Muscle layer of colon (tissue), 2 donors: Measurements from ENCODE around the gene SURF1.

ENCODE experiments used
- H3K27ac ChIP-seq: one replicate; pipeline ENCODE4 v1.7.0; 2013; ENCODE audit warnings: low read depth, mild to moderate bottlenecking, low read length, moderate library complexity
- H3K27me3 ChIP-seq, 2 donors: one replicate each; pipeline ENCODE4 v1.7.0; 2013; ENCODE audit warnings: low read length in 2 of 2, mild to moderate bottlenecking in 2 of 2; ENCODE audit not compliant: insufficient read depth in 2 of 2, control insufficient read depth in 1 of 2
- H3K36me3 ChIP-seq: one replicate; pipeline ENCODE4 v1.7.0; 2013; ENCODE audit warnings: mild to moderate bottlenecking, low read length; ENCODE audit not compliant: insufficient read depth
- H3K4me1 ChIP-seq: one replicate; pipeline ENCODE4 v1.7.0; 2013; ENCODE audit warnings: mild to moderate bottlenecking, low read length; ENCODE audit not compliant: insufficient read depth
- H3K4me3 ChIP-seq, 2 donors: one replicate each; pipeline ENCODE4 v1.7.0; 2013; ENCODE audit warnings: low read length in 2 of 2, low read depth in 1 of 2, mild to moderate bottlenecking in 1 of 2, moderate library complexity in 1 of 2
- H3K9ac ChIP-seq: one replicate; pipeline ENCODE4 v1.7.0; 2013; ENCODE audit warnings: low read length
- H3K9me3 ChIP-seq: one replicate; pipeline ENCODE4 v1.7.0; 2013; ENCODE audit warnings: mild to moderate bottlenecking, low read length
- donor health status: abdominal sarcoma.
- donor health status: Adenocarcinoma of cecum.

SURF1 gene

DNA sequence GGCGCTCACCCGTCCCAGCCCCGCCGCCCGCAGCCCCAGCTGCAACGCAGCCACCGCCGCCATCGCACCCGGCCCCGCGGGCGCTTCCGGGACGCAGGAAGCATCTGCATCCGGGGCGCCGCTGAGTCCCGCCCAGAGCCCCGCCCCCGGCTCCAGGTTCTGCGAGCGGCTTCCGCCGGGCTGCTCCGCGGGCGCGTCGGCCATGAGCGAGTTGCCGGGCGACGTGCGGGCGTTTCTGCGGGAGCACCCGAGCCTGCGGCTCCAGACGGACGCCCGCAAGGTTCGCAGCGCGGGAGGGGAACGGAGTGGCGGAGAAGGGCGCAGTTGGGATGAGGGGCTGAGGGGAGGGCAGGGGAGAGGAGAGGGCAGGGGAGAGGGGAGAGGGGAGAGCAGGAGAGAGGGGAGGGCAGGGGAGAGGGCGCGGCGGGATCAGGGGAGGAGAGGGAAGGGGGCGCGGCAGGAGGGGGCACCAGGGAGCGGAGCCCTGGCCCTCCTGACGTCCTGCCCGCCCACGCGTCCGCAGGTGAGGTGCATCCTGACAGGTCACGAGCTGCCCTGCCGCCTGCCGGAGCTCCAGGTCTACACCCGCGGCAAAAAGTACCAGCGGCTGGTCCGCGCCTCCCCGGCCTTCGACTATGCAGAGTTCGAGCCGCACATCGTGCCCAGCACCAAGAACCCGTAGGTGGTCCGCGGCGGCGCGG is at the start of gene SURF1, which contains the start of gene SURF2:
TSS of gene SURF1 (minus strand) at position 97 of the 701 bp plus-strand sequence. CDS start at position 63, 34 bp downstream.
TSS of gene SURF2 (plus strand) at position 160 of the 701 bp plus-strand sequence. CDS start at position 203, 43 bp downstream.
- peak within 1 kb of the TSS; percentile 57 for H3K9ac ChIP-seq

GRCh38 chr9:133405508-133406438 is 49.5 kb upstream of the SURF1 start:
- Histone ChIP-seq H3K27ac (no peak overlapping the region), H3K27me3 (no peaks in the 10 kb centered on the region), H3K4me1 (no peaks in the 10 kb centered on the region), H3K4me3 (no peak overlapping the region), H3K9me3 (no peaks in the 10 kb centered on the region), H3K36me3 (peaks cover 53% of the 10 kb centered on the region), H3K9ac (no peak overlapping the region)

More for the DNA sequence above, at the start of gene SURF1, which contains the start of gene SURF2:
- Histone ChIP-seq H3K27me3 (no peaks in the 10 kb centered on the region), H3K9me3 (no peaks in the 10 kb centered on the region), H3K4me3 (peak within 1 kb of the TSS; percentile 71 to 77), H3K27ac (peak within 1 kb of the TSS; percentile 61), H3K4me1 (peaks cover 22% of the 10 kb centered on the region), H3K36me3 (peaks cover 32% of the 10 kb centered on the region)

- no peak overlapping the region for H3K4me3 ChIP-seq
- H3K27me3 ChIP-seq: no peaks in the 10 kb centered on the region
- H3K4me1 ChIP-seq: no peaks in the 10 kb centered on the region
- peaks cover 40% of the 10 kb centered on the region for H3K36me3 ChIP-seq
- no peak overlapping the region for H3K27ac ChIP-seq
- H3K9ac ChIP-seq: no peak overlapping the region
- H3K9me3 ChIP-seq: no peaks in the 10 kb centered on the region
Measured at GRCh38 chr9:133404454-133405002, 48.2 kb upstream of the SURF1 start.

DNA sequence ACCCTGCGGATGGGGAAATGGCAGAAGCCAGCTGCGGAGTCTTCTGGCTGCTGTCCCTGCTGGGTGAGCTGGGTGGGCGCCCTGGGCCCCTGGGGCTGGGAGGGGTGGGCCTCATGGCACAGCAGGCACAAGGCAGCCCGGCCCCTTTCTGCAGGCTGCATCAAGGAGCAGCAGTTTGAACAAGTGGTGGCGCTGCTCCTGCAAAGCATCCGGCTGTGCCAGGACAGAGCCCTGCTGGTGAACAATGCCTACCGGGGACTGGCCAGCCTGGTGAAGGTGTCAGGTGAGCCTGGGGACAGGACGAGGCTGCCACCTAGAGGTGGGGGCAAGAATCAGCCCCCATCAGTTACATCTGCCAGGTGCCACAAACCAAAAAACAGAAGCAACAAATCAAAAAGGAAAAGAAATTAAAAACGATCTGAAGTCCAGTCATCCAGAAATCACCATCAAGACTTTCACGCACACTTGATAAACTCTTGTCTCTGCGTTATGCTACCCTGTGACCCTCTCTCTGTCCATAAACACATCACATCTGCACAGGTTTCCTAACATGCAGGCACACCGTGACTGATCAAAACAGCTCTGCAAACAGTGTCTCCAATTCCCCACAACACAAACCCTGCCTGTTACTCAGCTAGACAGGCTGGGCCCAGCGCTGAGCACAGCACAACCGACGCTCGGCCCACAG is 47.6 kb upstream of the SURF1 start:
- Histone ChIP-seq H3K36me3 (peaks cover 39% of the 10 kb centered on the region), H3K4me3 (no peak overlapping the region), H3K27ac (no peak overlapping the region), H3K9me3 (no peaks in the 10 kb centered on the region), H3K9ac (no peak overlapping the region), H3K27me3 (no peaks in the 10 kb centered on the region), H3K4me1 (no peaks in the 10 kb centered on the region)

DNA sequence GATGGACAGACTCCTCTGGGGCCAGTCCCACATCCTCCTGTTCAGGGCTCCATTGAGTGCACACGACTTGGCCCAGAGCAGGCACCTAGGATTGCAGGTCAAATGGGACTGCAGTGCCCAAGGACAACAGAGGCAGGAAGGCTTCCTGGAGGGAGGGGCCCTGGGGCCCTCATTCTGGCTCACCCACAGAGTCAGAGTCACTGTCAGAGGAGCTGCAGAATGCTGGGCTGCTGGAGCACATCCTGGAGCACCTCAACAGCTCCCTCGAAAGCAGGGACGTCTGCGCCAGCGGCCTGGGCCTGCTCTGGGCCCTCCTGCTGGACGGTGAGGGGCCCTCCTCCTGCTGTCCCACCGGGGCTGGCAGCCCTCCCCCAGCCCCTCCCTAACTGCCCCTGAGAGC is 46.4 kb upstream of the SURF1 start:
- no peak overlapping the region for H3K27ac ChIP-seq
- H3K27me3 ChIP-seq: no peaks in the 10 kb centered on the region
- no peak overlapping the region for H3K4me3 ChIP-seq
- no peak overlapping the region for H3K9ac ChIP-seq
- H3K4me1 ChIP-seq: no peaks in the 10 kb centered on the region
- H3K36me3 ChIP-seq: peaks cover 29% of the 10 kb centered on the region
- no peaks in the 10 kb centered on the region for H3K9me3 ChIP-seq

DNA sequence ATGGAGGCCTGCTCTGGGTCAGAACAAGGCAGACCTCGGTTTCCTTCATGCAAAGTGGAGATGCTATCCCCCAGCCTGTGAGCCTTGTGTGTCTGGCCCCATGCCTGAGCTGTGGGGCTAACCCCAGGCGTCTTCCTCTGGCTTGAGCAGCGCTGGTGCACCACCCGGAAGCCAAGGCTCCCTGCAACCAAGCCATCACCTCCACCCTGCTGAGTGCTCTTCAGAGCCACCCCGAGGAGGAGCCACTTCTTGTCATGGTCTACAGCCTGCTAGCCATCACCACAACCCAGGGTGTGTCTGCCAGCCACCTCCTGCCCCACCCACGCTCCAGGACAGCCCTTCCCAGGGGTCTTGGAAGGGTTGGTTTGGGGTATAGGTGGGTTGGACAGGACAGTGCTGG is 45.3 kb upstream of the SURF1 start:
- H3K4me1 ChIP-seq: no peaks in the 10 kb centered on the region
- no peaks in the 10 kb centered on the region for H3K9me3 ChIP-seq
- no peak overlapping the region for H3K27ac ChIP-seq
- H3K9ac ChIP-seq: no peak overlapping the region
- H3K27me3 ChIP-seq: no peaks in the 10 kb centered on the region
- no peak overlapping the region for H3K4me3 ChIP-seq
- peaks cover 20% of the 10 kb centered on the region for H3K36me3 ChIP-seq

DNA sequence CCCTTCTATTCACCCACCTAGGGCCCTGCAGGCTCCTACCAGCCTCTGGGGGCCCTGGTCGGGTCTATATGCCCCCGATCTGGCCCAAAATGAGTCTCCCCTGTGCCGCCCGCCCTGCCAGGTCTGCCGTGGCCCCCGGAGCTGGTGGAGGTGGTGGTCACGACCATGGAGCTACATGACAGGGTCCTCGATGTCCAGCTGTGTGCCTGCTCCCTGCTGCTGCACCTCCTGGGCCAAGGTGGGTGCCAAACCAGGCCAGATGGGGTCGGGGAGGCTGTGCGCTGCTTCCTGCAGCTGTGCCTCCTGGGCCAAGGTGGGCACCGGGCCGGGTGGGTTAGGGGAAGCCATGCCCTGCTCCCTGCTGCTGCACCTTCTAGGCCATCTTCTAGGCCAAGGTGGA is 44.0 kb upstream of the SURF1 start:
- Histone ChIP-seq H3K4me3 (no peak overlapping the region), H3K27me3 (no peaks in the 10 kb centered on the region), H3K9ac (no peak overlapping the region), H3K36me3 (peaks cover 7% of the 10 kb centered on the region), H3K27ac (no peak overlapping the region), H3K4me1 (no peaks in the 10 kb centered on the region), H3K9me3 (no peaks in the 10 kb centered on the region)

- Histone ChIP-seq H3K4me3 (no peak overlapping the region), H3K4me1 (no peaks in the 10 kb centered on the region), H3K9me3 (no peaks in the 10 kb centered on the region), H3K27me3 (peaks cover 0 to 10% of the 10 kb centered on the region in 2 donors), H3K9ac (no peak overlapping the region), H3K27ac (no peak overlapping the region), H3K36me3 (no peaks in the 10 kb centered on the region)
Measured at GRCh38 chr9:133397895-133398294, 41.6 kb upstream of the SURF1 start.

DNA sequence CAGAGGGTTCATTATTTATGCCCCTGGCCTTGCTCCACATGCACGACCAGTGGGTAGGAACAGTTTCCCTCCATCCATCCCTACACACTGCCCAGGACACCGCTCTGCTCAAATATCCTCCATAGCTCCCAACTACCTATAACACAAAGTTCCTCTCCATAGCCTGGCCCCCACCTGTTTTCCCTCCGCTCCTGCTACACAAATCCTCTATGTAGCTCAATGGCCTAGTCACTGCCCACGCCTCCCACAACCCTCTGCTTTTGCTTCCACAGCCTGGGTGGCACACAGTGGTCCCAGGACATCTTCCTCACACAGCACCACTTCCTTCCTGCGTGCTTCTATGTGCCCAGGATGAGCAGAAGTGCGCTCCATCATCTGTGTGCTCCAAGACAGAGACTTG is 41.1 kb upstream of the SURF1 start:
- no peak overlapping the region for H3K27ac ChIP-seq
- H3K4me1 ChIP-seq: no peaks in the 10 kb centered on the region
- peaks cover 0 to 10% of the 10 kb centered on the region in 2 donors for H3K27me3 ChIP-seq
- H3K36me3 ChIP-seq: no peaks in the 10 kb centered on the region
- H3K4me3 ChIP-seq: no peak overlapping the region
- no peak overlapping the region for H3K9ac ChIP-seq
- H3K9me3 ChIP-seq: no peaks in the 10 kb centered on the region

DNA sequence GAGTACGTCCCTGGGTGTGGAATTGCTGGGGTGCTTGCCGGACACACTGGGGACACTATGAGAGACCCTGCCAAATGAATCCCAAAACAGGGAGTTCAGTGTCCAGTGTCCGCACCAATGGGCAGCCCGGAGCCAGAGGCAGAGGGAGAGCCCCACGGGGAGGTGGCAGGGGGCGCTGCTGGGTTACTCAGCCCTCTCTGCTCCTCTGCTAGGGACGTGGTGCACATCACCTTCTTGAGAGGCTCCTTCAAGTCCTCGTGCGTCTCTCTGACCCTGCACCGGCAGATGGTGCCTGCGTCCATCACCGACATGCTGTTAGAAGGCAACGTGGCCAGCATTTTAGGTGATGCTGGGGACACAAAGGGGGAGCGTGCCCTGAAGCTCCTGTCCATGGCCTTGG is 40.7 kb upstream of the SURF1 start:
- no peaks in the 10 kb centered on the region for H3K4me1 ChIP-seq
- no peak overlapping the region for H3K9ac ChIP-seq
- no peaks in the 10 kb centered on the region for H3K36me3 ChIP-seq
- H3K27me3 ChIP-seq: peaks cover 0 to 10% of the 10 kb centered on the region in 2 donors
- H3K4me3 ChIP-seq: no peak overlapping the region
- H3K9me3 ChIP-seq: no peaks in the 10 kb centered on the region
- H3K27ac ChIP-seq: no peak overlapping the region
